Renal cortical epithelial cell (primary cell): Measurements from ENCODE around the gene PAX6. TPM values are rescaled to one million over a fixed set of nuclear protein-coding genes. Genes with fewer than 3 reads are reported as not detected.
"Not testable (repeated sequence)": the region's sequence is repeated elsewhere in the genome, so short reads cannot be mapped to it uniquely, and the experiment has no call there.

Experiments
- DNase-seq: peaks from one replicate; pipeline ENCODE4 v3.0.0-alpha.2; 2011; ENCODE audit warnings: low read depth
- total RNA-seq: library from RNA; depleted of rRNA; stranded (reverse); fragments of >200 nt; gene quantifications from 2 replicates; pipeline ENCODE4 v1.2.3, GENCODE V29; 2014

Gene PAX6
- total RNA-seq, 1 donor from 2014 or later = 6.5 TPM

GRCh38 chr11:31767685-31768084 lies 43.4 kb downstream of the PAX6 start:
- no peak for DNase-seq

DNA sequence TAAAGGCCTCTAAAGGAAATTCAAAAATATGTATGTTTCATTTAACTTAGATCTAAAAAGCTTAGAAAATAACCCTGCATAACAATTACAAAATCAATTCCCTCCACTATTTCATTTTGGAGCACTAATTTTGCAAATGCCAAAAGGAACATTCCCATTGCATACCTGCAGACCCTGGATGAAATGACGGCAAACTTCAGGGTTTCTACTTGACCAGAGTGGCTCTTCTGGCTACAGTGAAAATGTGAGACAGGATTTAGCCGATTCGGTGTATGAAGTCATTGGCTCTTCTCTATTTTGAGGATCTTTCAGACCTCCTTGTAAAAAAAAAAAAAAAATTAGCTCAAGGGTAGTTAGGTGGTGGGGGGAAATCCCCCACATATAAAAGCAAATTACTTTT lies 44.1 kb downstream of the PAX6 start:
- no peak for DNase-seq

DNA sequence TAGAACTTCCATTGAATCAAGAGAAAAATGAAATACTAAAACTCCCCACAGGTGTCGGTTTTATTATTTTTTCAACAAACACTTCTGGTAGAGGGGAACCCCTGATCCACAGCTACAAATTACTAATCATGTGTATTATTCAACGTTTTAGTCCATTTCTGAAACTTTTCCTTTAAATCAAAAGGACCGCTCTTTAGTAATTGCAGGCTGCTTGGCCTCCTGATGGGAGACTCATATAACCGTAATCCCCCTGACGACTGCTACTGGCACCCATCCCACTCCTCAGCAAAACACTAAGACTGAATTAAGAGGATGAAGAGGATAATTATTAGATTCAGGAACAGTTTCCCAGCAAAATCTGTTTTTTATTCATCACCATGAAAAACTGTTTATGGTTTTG lies 46.4 kb downstream of the PAX6 start:
- no peak for DNase-seq

DNA sequence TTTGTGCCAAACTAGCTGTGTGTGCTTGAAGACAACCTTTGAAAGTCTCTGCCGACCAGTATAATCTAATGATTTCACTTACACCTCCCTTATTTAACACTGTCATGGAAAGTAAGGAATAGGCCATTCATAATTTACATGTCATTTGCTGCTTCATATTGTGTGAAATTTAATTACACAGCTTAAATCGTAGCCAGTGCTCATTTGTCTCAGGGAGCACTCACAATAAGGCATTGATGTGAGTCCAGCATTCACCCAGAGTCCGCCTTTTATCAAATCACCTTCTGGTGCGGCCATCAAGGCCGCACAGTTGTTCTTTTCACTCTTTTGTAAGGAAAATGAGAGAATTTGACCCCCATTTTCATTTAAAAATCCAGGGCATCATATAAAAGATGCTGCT lies 46.9 kb downstream of the PAX6 start:
- no peak for DNase-seq

DNA sequence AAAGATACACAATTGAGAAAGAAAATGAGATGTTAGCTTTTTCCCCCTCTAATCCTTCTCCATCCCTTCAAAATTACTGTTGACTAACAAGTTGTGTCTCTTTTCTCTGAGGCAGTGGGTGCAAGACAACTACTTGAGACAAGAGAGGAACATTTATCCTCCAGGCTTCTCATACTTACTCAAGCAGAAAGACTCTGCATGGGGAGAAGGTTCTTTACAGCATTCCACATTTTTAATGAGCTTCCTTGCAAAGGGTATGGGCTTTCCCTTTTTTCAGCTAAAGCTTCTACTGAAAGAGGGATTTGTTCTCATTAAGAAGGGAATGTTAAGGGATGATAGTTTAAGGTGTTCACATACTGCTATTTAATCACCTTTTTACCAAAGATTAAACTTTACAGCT lies 47.8 kb downstream of the PAX6 start:
- peak; percentile 47 for DNase-seq

DNA sequence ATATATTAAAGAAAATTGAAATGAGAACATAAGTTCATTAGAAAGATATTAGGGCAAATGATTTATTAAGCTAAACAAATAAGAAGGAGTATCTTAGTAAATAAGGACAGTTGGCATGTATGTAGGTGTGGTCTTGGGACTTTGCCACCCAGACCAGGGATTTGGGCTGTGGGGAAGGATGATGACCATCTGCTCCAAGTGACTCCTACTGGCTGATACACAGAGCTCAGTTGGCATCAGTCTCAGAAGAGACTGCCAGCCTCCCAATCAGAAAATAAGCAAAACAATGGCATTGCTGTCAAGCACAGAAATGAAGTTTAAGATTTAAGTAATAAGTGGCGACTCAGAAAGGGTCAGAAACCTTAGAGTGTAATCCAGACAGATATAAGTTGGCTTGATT lies 49.5 kb downstream of the PAX6 start:
- no peak for DNase-seq

GRCh38 chr11:31757260-31757835 lies 53.8 kb downstream of the PAX6 start:
- DNase-seq = no peak

DNA sequence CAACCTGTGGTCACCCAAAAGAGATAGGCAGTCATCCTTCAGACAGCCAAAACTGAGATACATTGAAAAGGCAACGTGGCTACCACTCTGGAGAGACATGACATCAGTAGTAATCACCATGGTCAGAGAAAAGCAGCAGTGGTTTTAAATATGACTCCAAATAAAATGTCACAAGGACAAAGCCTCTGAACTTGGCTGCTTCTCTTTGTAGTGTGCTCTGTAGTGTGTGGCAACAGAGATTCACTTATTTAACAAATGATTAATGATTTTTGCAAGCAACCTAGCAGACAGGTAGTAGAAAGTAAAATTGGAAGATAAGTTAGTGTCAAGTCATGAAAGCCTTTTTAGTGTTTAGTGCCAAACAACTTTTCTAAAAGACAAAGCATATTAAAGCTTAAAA lies 63.5 kb downstream of the PAX6 start:
- DNase-seq = no peak

DNA sequence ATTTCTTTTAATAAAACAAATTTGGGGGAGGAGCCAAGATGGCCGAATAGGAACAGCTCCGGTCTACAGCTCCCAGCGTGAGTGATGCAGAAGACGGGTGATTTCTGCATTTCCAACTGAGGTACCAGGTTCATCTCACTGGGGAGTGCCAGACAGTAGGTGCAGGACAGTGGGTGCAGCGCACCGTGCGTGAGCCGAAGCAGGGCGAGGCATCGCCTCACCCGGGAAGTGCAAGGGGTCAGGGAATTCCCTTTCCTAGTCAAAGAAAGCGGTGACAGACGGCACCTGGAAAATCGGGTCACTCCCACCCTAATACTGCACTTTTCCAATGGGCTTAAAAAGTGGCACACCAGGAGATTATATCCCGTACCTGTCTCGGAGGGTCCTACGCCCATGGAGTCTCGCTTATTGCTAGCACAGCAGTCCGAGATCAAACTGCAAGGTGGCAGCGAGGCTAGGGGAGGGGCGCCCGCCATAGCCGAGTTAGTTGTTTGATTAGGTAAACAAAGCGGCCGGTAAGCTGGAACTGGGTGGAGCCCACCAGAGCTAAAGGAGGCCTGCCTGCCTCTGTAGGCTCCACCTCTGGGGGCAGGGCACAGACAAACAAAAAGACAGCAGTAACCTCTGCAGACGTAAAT lies 70.3 kb downstream of the PAX6 start:
- DNase-seq = not testable (repeated sequence)

DNA sequence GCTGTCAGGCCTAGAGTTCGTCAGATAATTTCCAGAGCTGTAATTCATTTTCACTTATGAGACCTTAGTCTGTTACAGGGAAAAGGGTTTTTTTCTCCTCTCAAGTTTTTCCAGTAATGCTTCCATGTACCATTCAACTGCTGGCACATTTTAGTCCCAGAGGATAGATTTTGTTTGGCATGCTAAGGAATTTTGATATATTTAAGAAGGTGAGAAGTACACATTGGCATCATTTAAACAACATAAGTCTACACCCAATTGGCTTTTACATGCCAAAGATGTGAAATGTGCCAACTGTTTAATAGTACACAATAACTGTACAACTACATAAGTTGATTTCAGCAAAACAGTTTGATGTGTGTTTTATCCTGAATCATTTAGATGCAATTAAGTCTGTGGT lies 71.0 kb downstream of the PAX6 start:
- DNase-seq = no peak
